CD4-positive, alpha-beta T cell treated with Interleukin-21 for 1 hour (primary cell): ENCODE measurements around the gene DOCK1.

Experiments used
- DNase-seq: peaks from one replicate; pipeline ENCODE4 v3.0.0-alpha.2; 2020

DOCK1 gene

DNA sequence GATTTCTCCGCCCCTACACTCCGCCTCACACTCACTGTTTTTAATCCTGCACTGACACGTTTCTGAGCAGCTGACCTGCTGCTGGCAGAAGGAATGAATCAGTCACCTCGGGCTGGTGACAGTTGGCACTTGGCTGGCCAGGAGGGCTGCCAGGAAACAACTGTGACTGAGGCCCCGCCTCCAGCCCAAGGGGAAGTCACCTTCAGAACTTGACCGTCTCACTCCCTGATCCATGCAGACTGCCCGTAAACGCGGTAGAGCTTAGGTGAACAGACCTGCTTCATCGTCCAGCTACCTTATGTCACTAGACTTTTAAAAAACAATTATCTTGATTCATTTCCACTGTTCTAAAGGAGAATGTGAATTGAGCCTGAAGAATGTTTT, 107.5 kb downstream of the DOCK1 start:
- DNase-seq: no peak

GRCh38 chr10:127013211-127013656, 108.0 kb downstream of the DOCK1 start:
- DNase-seq: no peak

DNA sequence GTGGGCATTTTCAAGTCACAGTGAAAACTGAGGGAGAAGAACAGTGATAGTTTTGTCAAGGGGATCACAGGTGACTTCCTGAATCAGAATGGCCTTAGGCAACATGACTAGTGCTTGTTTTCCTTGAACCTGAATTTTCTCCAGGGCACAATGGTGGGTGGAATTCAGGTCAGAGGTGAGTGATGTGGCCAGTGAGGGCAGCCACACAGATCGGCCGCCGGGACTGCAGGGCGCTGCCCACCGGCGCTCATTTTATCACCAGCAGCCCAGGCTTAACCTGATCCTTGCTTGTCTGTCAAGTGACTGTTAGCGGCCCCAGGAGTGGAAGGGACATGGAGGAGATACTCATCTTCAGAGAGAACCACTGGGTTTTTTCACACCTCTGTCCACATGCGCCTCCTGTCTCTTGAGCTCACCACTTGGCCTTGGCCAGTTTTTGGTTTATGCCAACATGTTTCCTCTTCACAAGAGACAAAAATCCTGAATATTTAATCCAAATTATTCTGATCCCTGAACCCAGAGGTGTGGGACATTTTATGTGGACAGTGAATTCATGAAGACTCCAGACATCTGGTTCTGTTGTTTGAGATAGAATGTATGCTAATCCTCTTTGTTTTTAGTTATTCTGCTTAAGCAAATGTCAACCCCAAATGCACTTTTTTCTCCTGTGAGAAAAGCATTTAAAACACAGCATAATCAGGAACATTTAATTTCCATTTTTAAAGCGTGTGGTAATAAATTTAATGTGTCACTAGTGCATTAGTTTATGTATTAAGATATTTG, 108.7 kb downstream of the DOCK1 start:
- no peak for DNase-seq

DNA sequence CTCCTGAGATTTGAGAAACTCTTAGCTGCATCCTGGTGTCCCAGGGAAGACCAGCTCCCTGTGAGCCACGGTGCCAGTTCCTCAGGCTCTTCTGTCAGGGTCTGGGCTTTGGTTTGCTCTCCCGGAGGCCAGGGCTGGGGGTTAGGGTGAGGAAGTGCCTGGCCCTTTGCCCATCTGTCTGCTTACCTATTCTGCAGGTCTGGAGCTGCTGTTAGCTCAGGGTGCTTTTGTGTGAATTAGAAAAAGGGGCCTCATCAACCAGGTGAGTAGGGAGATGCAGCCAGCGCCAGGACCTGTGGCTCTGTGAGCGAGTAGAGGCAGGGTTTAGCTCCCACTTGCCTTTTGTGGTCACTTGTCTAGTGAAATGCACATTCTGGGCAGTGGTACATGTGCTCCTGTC, 109.4 kb downstream of the DOCK1 start:
- no peak for DNase-seq

DNA sequence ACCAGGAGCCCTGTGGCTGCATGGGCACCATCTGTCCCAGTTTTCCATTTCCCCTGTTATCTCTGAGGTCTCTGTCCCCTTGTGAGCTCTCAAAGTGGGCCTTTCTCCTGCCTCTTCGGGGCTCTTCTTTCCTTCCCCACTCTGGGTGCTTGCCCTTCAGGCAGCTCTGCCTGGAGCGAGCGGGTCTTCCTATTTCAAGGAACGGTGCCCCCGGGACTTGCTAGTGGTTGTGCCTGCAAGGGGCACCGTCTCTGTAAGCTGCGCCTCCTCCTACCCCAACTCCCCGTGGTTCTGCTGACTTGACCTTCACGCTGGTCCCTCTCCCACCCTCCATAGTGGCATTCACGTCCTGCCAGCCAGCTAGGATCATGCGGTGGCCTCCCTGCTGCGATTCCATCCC, 110.1 kb downstream of the DOCK1 start:
- no peak for DNase-seq

DNA sequence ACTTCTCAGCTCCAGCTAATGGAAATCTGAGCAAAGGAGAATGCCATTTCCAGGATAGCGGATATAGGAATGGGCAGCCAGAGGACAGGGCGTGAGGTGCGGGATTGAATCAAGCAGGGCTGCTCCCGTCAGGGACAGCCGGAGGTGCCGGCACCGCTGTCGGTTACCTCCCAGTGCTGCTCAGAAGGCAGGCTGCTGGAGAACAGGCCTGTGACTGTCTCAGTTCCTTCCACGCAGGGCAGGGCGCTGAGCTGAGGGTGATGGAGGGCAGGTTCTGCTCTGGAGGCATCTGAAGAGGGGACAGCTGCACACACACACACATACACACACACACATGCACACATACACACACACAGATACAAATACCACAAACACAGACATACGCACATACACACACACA, 111.1 kb downstream of the DOCK1 start:
- DNase-seq: no peak

GRCh38 chr10:127017541-127018297, 112.5 kb downstream of the DOCK1 start:
- no peak for DNase-seq

- DNase-seq: no peak
Observed at GRCh38 chr10:127018298-127018650, 113.0 kb downstream of the DOCK1 start.

- no peak for DNase-seq
Observed at GRCh38 chr10:127018766-127019165, 113.5 kb downstream of the DOCK1 start.

DNA sequence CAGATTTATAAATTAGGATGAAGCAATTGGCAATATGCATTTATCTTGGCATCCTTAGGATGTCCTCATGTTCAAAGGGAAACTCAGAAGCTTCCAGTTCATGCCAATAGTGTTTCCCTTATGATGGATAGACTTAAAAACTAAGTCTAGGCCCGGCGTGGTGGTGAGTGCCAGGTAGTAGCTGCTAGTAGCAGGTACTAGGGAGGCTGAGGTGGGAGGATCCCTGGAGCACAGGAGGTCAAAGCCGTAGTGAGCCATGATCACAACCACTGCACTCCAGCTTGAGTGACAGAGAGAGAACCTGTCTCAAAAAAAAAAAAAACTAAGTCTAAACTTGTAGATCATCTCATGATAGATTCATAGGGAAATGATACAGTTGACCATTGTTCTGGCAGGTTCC, 115.0 kb downstream of the DOCK1 start:
- DNase-seq: no peak

DNA sequence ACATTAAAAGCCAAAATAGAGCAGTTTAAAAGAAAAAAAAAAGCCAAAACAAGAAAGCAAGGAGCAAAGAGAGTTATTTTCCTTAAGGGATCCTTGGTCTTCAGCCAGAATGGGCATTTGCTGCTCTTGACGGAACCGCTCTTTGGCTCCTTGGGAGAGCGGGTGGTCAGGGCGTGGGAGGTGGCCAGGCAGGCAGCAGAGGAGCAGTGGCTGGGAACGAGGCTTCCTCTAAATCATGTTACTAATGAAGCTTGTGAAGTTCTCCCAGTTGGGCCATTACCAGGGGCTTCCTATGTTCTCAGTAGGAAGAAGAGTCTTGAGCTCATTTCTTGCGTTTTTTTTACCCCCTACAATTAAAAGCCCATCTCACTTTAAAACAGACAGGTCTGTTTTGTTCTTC, 116.6 kb downstream of the DOCK1 start:
- no peak for DNase-seq

- no peak for DNase-seq
Observed at GRCh38 chr10:127024685-127025435, 119.6 kb downstream of the DOCK1 start.

- DNase-seq: no peak
Observed at GRCh38 chr10:127027786-127028185, 122.6 kb downstream of the DOCK1 start.

- no peak for DNase-seq
Observed at GRCh38 chr10:127028556-127028955, 123.3 kb downstream of the DOCK1 start.

GRCh38 chr10:127029061-127029460, 123.8 kb downstream of the DOCK1 start:
- DNase-seq: no peak

- DNase-seq: no peak
Observed at GRCh38 chr10:127033216-127034033, 128.2 kb downstream of the DOCK1 start.

GRCh38 chr10:127034034-127034633, 128.9 kb downstream of the DOCK1 start:
- DNase-seq: no peak

- DNase-seq: no peak
Observed at GRCh38 chr10:127034790-127035189, 129.6 kb downstream of the DOCK1 start.

GRCh38 chr10:127035827-127036226, 130.6 kb downstream of the DOCK1 start:
- no peak for DNase-seq

DNA sequence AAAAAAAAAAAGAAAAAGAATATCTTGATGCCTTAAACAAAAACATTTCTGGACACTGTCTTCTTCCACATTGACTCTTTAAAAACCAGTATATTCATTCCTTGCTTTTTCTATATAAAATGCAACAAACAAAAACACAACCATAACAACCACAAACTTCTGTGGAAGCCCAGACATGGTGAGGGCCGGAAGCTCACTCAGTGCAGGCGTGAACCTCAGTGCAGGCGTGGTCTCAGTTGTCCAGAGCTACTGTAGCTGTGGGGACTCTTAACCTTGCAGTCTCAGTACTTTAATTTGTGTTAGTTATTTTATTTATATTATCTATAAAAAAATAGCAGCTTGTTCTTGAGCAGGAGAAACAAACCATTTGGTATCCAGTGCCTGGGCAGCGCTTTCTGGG, 131.8 kb downstream of the DOCK1 start:
- no peak for DNase-seq

DNA sequence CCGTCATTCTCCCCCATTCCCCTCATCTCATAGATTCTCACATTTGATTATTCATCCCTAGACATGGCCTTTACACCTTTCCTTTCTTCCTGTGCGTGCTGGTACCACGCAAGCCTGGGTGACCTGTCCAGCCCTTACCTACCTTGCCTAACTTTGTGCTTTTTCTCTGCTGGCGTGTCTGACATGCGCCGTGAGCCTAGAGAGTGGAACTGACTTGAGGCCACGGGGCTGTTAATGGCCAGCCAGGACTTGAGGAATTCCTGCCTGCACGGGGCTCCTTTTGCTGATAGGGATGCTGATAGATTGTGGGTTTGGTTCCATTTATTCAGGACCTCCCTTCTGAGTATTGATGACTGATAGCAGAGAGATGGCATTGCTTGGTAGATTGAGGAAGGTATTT, 134.2 kb downstream of the DOCK1 start:
- DNase-seq: no peak

- DNase-seq: no peak
Observed at GRCh38 chr10:127040756-127041155, 135.5 kb downstream of the DOCK1 start.
